Testis (tissue), 2 donors: Measurements from ENCODE around the gene UTP15.

ENCODE experiments used
- POLR2A ChIP-seq: fragments of 450-650 bp; IDR thresholded peaks from one replicate; pipeline ENCODE4 v1.6.1; 2017; ENCODE audit warnings: antibody characterized with exemption, mild to moderate bottlenecking, moderate library complexity
- TF ChIP-seq, protein P1 (sequence below), 3 experiments: fragments of 450-650 bp in 2 of 3; fragments of 200-600 bp in 1 of 3; sonication (generic) in 1 of 3; IDR thresholded peaks; one replicate each; pipeline ENCODE4 v1.5.1; 2016 to 2019; ENCODE audit warnings: antibody characterized with exemption in 3 of 3, mild to moderate bottlenecking in 2 of 3, moderate library complexity in 1 of 3

DNA sequence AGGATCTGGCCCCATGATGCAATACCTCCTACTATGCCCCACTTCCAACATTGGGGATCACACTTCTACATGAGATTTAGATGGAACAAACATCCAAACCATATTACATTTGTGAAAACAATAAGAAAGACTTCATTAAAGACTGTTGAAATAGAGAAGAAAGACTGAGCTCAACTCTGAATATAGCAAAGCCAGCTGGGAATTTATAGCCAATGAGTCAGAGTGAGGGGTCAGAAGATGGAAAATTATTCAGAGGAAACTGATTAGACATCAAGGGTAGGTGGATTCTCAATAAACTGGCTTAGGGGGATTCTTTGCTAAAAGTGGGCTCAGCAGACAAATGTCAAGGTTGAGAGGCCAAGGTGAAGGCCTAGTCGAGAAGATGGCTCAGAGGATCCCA, 41.7 kb upstream of the UTP15 start:
- TF ChIP-seq, protein P1, sequence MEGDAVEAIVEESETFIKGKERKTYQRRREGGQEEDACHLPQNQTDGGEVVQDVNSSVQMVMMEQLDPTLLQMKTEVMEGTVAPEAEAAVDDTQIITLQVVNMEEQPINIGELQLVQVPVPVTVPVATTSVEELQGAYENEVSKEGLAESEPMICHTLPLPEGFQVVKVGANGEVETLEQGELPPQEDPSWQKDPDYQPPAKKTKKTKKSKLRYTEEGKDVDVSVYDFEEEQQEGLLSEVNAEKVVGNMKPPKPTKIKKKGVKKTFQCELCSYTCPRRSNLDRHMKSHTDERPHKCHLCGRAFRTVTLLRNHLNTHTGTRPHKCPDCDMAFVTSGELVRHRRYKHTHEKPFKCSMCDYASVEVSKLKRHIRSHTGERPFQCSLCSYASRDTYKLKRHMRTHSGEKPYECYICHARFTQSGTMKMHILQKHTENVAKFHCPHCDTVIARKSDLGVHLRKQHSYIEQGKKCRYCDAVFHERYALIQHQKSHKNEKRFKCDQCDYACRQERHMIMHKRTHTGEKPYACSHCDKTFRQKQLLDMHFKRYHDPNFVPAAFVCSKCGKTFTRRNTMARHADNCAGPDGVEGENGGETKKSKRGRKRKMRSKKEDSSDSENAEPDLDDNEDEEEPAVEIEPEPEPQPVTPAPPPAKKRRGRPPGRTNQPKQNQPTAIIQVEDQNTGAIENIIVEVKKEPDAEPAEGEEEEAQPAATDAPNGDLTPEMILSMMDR (IDR thresholded peaks at IDR 0.05) = no peak
- no peak for TF ChIP-seq POLR2A
